Thyroid gland (tissue), 4 donors: ENCODE measurements around the gene SLC8B1. TPM values are rescaled to one million over a fixed set of nuclear protein-coding genes. Genes with fewer than 3 reads are reported as not detected.

ENCODE experiments used
- microRNA-seq: library from miRNA; unstranded; fragments of <30 nt; microRNA quantifications from one replicate; pipeline ENCODE4, GENCODE V29; 2016
- small RNA-seq: library from RNA; depleted of rRNA; stranded (forward); fragments of <200 nt; gene quantifications from one replicate; pipeline ENCODE3, GENCODE V24; 2016
- total RNA-seq, 4 donors: library from RNA; depleted of rRNA; stranded (reverse); fragments of >200 nt; gene quantifications; one replicate each; pipeline ENCODE4 v1.2.3, GENCODE V29; 2016

SLC8B1 gene
- total RNA-seq, 4 donors from 2014 or later: 23.3 to 50.5 (median 30.7) TPM

Small RNA genes within 50 kb of the gene (microRNA-seq; reads per million reads assigned to microRNA genes)
- 1.8 reads per million for gene MIR6762

Small RNA genes within 50 kb of the gene (small RNA-seq; reads per million reads assigned to genes)
- not detected for gene MIR6762

Other genes starting within 250 kb of the SLC8B1 start
- 10 to 100 TPM; 27.3 to 52.9 (median 45.1) TPM for gene RASAL1, start 199.3 kb downstream of the SLC8B1 start, total RNA-seq
- under 1 TPM in 1 of 4 donors, not detected in 3; 0.56 TPM for gene CFAP73, start 185.4 kb downstream of the SLC8B1 start, total RNA-seq
- 10 to 100 TPM; 59.9 to 79.3 (median 68.8) TPM for gene DDX54, start 149.6 kb downstream of the SLC8B1 start, total RNA-seq
- gene RITA1, start 149.4 kb downstream of the SLC8B1 start, total RNA-seq: 10 to 100 TPM; 26.6 to 39.6 (median 32.8) TPM
- 100 to 1,000 TPM in 2 of 4 donors, 10 to 100 TPM in 2; 58.3 to 135 (median 109) TPM for gene TPCN1, start 113.6 kb downstream of the SLC8B1 start, total RNA-seq
- 10 to 100 TPM; 21.0 to 51.5 (median 44.3) TPM for gene PLBD2, start 23.5 kb upstream of the SLC8B1 start, total RNA-seq
- 1 to 10 TPM in 1 of 4 donors, under 1 TPM in 1, not detected in 2; 0.33 to 1.4 TPM for gene SDS, start 68.8 kb upstream of the SLC8B1 start, total RNA-seq
- 10 to 100 TPM; 13.6 to 42.2 (median 27.5) TPM for gene SDSL, start 87.3 kb upstream of the SLC8B1 start, total RNA-seq
- under 1 TPM in 1 of 4 donors, not detected in 3; 0.13 TPM for gene LHX5, start 136.8 kb upstream of the SLC8B1 start, total RNA-seq